HepG2 (cell line): ENCODE results near the gene MAPK12. TPM values are rescaled to one million over a fixed set of nuclear protein-coding genes. Genes with fewer than 3 reads are reported as not detected.

Source experiments
- ATAC-seq: fragments of 200-7000 bp; cut with Tn5 transposase; 3 replicates; pipeline ENCODE4 v1.9.1; 2020; ENCODE audit warnings: mild to moderate bottlenecking, moderate library complexity
- BruUV-seq: library from RNA; stranded (reverse); fragments of 400-500 nt; replicated peaks from 2 replicates; lab custom pipeline; 2021; lab: Mats Ljungman, UMichigan
- CTCF ChIA-PET: fragments of 300-600 bp; formaldehyde crosslinking; extraction: SDS; loops from one replicate; lab custom pipeline; 2021; ENCODE audit warnings: low total read pairs, inconsistent platforms, low intra/inter-chr PET ratio; lab: Yijun Ruan, JAX
- POLR2A ChIA-PET: fragments of 350-600 bp; sonication (Branson Sonifier 250); formaldehyde crosslinking; loops from one replicate; lab custom pipeline; 2020; ENCODE audit warnings: antibody characterized with exemption, inconsistent platforms; lab: Yijun Ruan, JAX
- DNase-seq: peaks from one replicate; pipeline ENCODE4 v3.0.0-alpha.2; 2015; ENCODE audit warnings: low spot score
- FAIRE-seq: peaks from 3 replicates; lab custom pipeline; 2011; peaks lifted over from hg19 to GRCh38; lab: Jason Lieb, UNC
- H2AFZ ChIP-seq: one replicate; pipeline ENCODE4 v1.6.1; 2011; ENCODE audit warnings: low read length, inconsistent platforms
- H3K27ac ChIP-seq: fragments of 300-600 bp; 3 replicates; pipeline ENCODE4 v1.8.0; 2011; ENCODE audit warnings: mixed run types, mild to moderate bottlenecking, mixed read lengths, low read length, inconsistent platforms; ENCODE audit not compliant: insufficient read depth; ENCODE audit errors: extremely low read length
- H3K27me3 ChIP-seq, 2 experiments: fragments of 200-600 bp in 1 of 2; 2 replicates in 1 of 2; 3 replicates in 1 of 2; pipeline versions ENCODE4 v1.6.0 to v1.8.0; 2011; ENCODE audit warnings: low read length in 2 of 2, mild to moderate bottlenecking in 2 of 2, moderate library complexity in 2 of 2, inconsistent platforms in 1 of 2; ENCODE audit not compliant: insufficient read depth in 2 of 2, control insufficient read depth in 1 of 2
- H3K36me3 ChIP-seq, 2 experiments: fragments of 200-600 bp in 1 of 2; replicated peaks in 1 of 2; 2 replicates in 1 of 2; 3 replicates in 1 of 2; pipeline versions ENCODE4 v1.5.1 to v1.8.0; 2011; ENCODE audit warnings: low read length in 2 of 2, inconsistent platforms in 1 of 2; ENCODE audit not compliant: insufficient read depth in 2 of 2, control insufficient read depth in 1 of 2
- H3K4me1 ChIP-seq: 2 replicates; pipeline ENCODE4 v1.5.1; 2012; ENCODE audit warnings: low read length, inconsistent platforms; ENCODE audit not compliant: insufficient read depth
- H3K4me2 ChIP-seq: 2 replicates; pipeline ENCODE4 v1.6.0; 2011; ENCODE audit warnings: low read depth, low read length, inconsistent platforms
- H3K4me3 ChIP-seq, 3 experiments: fragments of 200-600 bp in 1 of 3; sonication (generic), shearing (Covaris generic) in 1 of 3; replicated peaks in 1 of 3; 2 replicates each; pipeline ENCODE4 v1.5.1; 2011 to 2016; ENCODE audit warnings: low read length in 3 of 3, inconsistent platforms in 2 of 3, low read depth in 2 of 3, mild to moderate bottlenecking in 2 of 3, control low read depth in 1 of 3, mixed read lengths in 1 of 3; ENCODE audit not compliant: insufficient read depth in 1 of 3
- H3K79me2 ChIP-seq: one replicate; pipeline ENCODE4 v1.6.1; 2011; ENCODE audit warnings: low read length, inconsistent platforms; ENCODE audit not compliant: insufficient read depth
- H3K9ac ChIP-seq: 2 replicates; pipeline ENCODE4 v1.6.0; 2011; ENCODE audit warnings: mild to moderate bottlenecking, low read depth, low read length, inconsistent platforms; ENCODE audit not compliant: insufficient read depth
- H3K9me3 ChIP-seq: 2 replicates; pipeline ENCODE4 v1.5.1; 2012; ENCODE audit warnings: mild to moderate bottlenecking, low read length
- H4K20me1 ChIP-seq: 2 replicates; pipeline ENCODE4 v1.6.0; 2011; ENCODE audit warnings: inconsistent platforms, mild to moderate bottlenecking, low read length, moderate library complexity; ENCODE audit not compliant: insufficient read depth
- CCDC6 ChIP-seq: sonication (generic); formaldehyde crosslinking; IDR thresholded peaks from 2 replicates; pipeline ENCODE4 v1.8.1; 2022; ENCODE audit warnings: mild to moderate bottlenecking, missing genetic modification reagents, moderate library complexity
- FOXA1 ChIP-seq, 2 experiments: fragments of 450-650 bp in 1 of 2; sonication (generic) in 1 of 2; formaldehyde crosslinking in 1 of 2; IDR thresholded peaks; 2 replicates each; pipeline versions ENCODE4 v1.4.0 to v1.6.1; 2016 to 2020; ENCODE audit warnings: missing genetic modification reagents in 1 of 2
- FOXM1 ChIP-seq: sonication (generic); formaldehyde crosslinking; IDR thresholded peaks from 2 replicates; pipeline ENCODE4 v1.5.0; 2020; ENCODE audit warnings: missing genetic modification reagents
- HDAC6 ChIP-seq: fragments of 200-600 bp; sonication (generic); IDR thresholded peaks from 2 replicates; pipeline ENCODE4 v1.7.0; 2017; ENCODE audit warnings: mild to moderate bottlenecking, antibody characterized with exemption, low read length, low read depth
- HNRNPL ChIP-seq: fragments of 200-400 bp; formaldehyde crosslinking; IDR thresholded peaks from 2 replicates; pipeline ENCODE4 v1.6.1; 2017; ENCODE audit warnings: mild to moderate bottlenecking, low read depth, low read length
- HOXA3 ChIP-seq: sonication (generic); formaldehyde crosslinking; IDR thresholded peaks from 2 replicates; pipeline ENCODE4 v1.5.0; 2020; ENCODE audit warnings: missing genetic modification reagents
- KAT7 ChIP-seq: IDR thresholded peaks from 2 replicates; pipeline ENCODE4 v1.6.1; 2018; ENCODE audit warnings: borderline replicate concordance, missing compliant biosample characterization
- PHF21A ChIP-seq: sonication (generic); formaldehyde crosslinking; IDR thresholded peaks from 2 replicates; pipeline ENCODE4 v1.5.0; 2020; ENCODE audit warnings: mild to moderate bottlenecking, missing genetic modification reagents
- TAF1 ChIP-seq: sonication (generic); formaldehyde crosslinking; IDR thresholded peaks from 2 replicates; pipeline ENCODE4 v1.4.0; 2020; ENCODE audit warnings: missing genetic modification reagents
- ZBTB37 ChIP-seq: sonication (generic); formaldehyde crosslinking; IDR thresholded peaks from 2 replicates; pipeline ENCODE4 v1.4.0; 2020; ENCODE audit warnings: mild to moderate bottlenecking, missing genetic modification reagents
- ZMYM3 ChIP-seq: sonication (generic); formaldehyde crosslinking; IDR thresholded peaks from 2 replicates; pipeline ENCODE4 v1.5.1; 2020; ENCODE audit warnings: mild to moderate bottlenecking, missing genetic modification reagents
- ZNF282 ChIP-seq: fragments of 450-650 bp; IDR thresholded peaks from 2 replicates; pipeline ENCODE4 v1.6.1; 2018; ENCODE audit not compliant: partially characterized antibody
- ZNF362 ChIP-seq: sonication (generic); formaldehyde crosslinking; IDR thresholded peaks from 2 replicates; pipeline ENCODE4 v1.4.0; 2020; ENCODE audit warnings: missing genetic modification reagents, mild to moderate bottlenecking, borderline replicate concordance
- ZNF614 ChIP-seq: IDR thresholded peaks from 2 replicates; pipeline ENCODE4 v1.6.1; 2018; ENCODE audit warnings: missing biosample characterization, missing genetic modification reagents, inconsistent platforms, borderline replicate concordance
- WGBS: methylation state at CpG from one replicate; pipeline ENCODE4 v1.1.6; 2017; ENCODE audit warnings: low lambda C conversion rate; 5-methylcytosine and 5-hydroxymethylcytosine counted together
- in situ Hi-C: cut with HindIII; loops from 2 replicates; pipeline ENCODE4 v1.10.0; 2017; ENCODE audit warnings: low pct_unique_long_range_greater_than_20kb; ENCODE audit not compliant: extremely low pct_ligation_motif_present
- intact Hi-C: fragments of 100-400 bp; cut with micrococcal nuclease; formaldehyde crosslinking; loops from one replicate; pipeline ENCODE4 v1.10.0; 2022; ENCODE audit not compliant: unreplicated experiment
- polyA plus RNA-seq, 8 experiments: library from polyadenylated mRNA; depleted of rRNA in 3 of 8; stranded (reverse) in 7 of 8; unstranded in 1 of 8; fragments of >200 nt; fragmentation: Illumina TruSeq in 4 of 8; extraction: Trizol in 4 of 8; gene quantifications; 2 replicates each; pipeline versions ENCODE4 v1.2.1 to v1.2.3, GENCODE V29; 2011 to 2016; ENCODE audit warnings: low read depth in 4 of 8, missing spikeins in 1 of 8, mixed read lengths in 1 of 8; ENCODE audit not compliant: insufficient read depth in 1 of 8
- total RNA-seq, 5 experiments: library from RNA; depleted of rRNA; stranded (reverse); fragments of >200 nt; fragmentation: Illumina TruSeq; extraction: Trizol; gene quantifications; 2 replicates each; pipeline ENCODE4 v1.2.3, GENCODE V29; 2016; ENCODE audit warnings: low read depth in 1 of 5
- TF ChIP-seq, protein P1 (sequence below): IDR thresholded peaks from 2 replicates; pipeline ENCODE4 v1.6.1; 2016; ENCODE audit warnings: mild to moderate bottlenecking, missing biosample characterization, missing genetic modification reagents
- TF ChIP-seq, protein P2 (sequence below): sonication (generic); formaldehyde crosslinking; IDR thresholded peaks from 2 replicates; pipeline ENCODE4 v1.5.0; 2020; ENCODE audit warnings: missing genetic modification reagents

The MAPK12 gene
- total and polyA plus RNA-seq, 2 of the 13 experiments (the other 11 are each of a cell fraction or from before 2014, with no cell fraction given) = 22.2 to 23.3 TPM

- TF ChIP-seq HDAC6 (no peak), ZNF614 (CRISPR knock-in tag) (no peak), ZNF282 (no peak), ZMYM3 (CRISPR knock-in tag) (no peak)
Observed at GRCh38 chr22:50298937-50299784, 37.7 kb upstream of the MAPK12 start (continued).

DNA sequence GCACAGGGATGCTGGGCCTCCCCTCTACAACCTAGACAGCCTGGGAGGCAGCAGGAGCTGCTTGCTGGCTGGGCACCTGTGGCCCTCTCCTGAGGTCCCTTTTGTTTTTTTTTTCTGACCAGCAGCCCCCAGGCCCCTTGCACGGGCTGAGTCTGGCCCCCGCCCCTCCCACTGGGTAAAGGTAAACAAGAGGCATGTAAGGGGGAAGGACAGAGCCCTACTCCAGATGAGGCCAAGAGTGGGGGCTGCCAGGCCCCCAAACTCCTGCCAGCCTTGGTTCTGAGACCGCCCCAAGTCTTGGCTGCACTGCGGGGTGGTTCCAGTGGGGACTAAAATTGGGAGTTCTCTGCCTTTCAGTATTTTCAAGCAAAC lies 36.8 kb upstream of the MAPK12 start:
- no TSS peak for BruUV-seq
- no peak for FAIRE-seq
- no peak for DNase-seq
- H3K27ac ChIP-seq = peak overlapping the region; percentile 68
- ChIA-PET POLR2A (interaction anchor here (3.2 kb wide), 1 partner anchor 8 kb away, joined by 24 read pairs; the partner anchor contains the start of gene PLXNB2), CTCF (no interaction called here)
- 41% methylated on average over 4 of the region's 4 CpGs for WGBS
- H3K4me2 ChIP-seq = peak overlapping the region; percentile 71
- peaks cover 12% of the 10 kb centered on the region; the same call in 1 of the 2 replicates for H4K20me1 ChIP-seq
- H2AFZ ChIP-seq = no peak overlapping the region
- ATAC-seq = no peak
- peaks cover 67% of the 10 kb centered on the region for H3K79me2 ChIP-seq
- H3K9me3 ChIP-seq = no peaks in the 10 kb centered on the region
- in situ Hi-C loops = no loop called here
- peak overlapping the region; percentile 40; the same call in 1 of the 2 replicates for H3K9ac ChIP-seq
- intact Hi-C loops = loop anchor here (10.0 kb wide), 1 partner anchor 873 kb away; no protein-coding TSS in a partner anchor
- peak overlapping the region in 1 of 3 experiments; percentile 54; a peak in 1 of 6 replicates for H3K4me3 ChIP-seq
- peaks cover 84% of the 10 kb centered on the region for H3K4me1 ChIP-seq
- H3K36me3 ChIP-seq = no peaks in the 10 kb centered on the region
- H3K27me3 ChIP-seq = no peaks in the 10 kb centered on the region
- TF ChIP-seq FOXM1 (CRISPR knock-in tag) (no peak), HOXA3 (CRISPR knock-in tag) (no peak), ZNF362 (peak; percentile 20; the same call in 1 of the 2 replicates), FOXA1 (IDR thresholded peaks at IDR 0.05) (no peak), FOXA1 (CRISPR knock-in tag; IDR thresholded peaks at IDR 0.05) (peak; percentile 54; the same call in 1 of the 2 replicates), PHF21A (0 out of 2 replicates have a peak, but pooled peaks have one; percentile 1), HNRNPL (0 out of 2 replicates have a peak, but pooled peaks have one; percentile 48), KAT7 (CRISPR knock-in tag) (no peak), CCDC6 (CRISPR knock-in tag) (no peak), TAF1 (CRISPR knock-in tag) (0 out of 2 replicates have a peak, but pooled peaks have one; percentile 23), ZBTB37 (CRISPR knock-in tag) (no peak)
- TF ChIP-seq, protein P1, sequence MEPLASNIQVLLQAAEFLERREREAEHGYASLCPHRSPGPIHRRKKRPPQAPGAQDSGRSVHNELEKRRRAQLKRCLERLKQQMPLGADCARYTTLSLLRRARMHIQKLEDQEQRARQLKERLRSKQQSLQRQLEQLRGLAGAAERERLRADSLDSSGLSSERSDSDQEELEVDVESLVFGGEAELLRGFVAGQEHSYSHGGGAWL (CRISPR knock-in tag) = no peak
- TF ChIP-seq, protein P2, sequence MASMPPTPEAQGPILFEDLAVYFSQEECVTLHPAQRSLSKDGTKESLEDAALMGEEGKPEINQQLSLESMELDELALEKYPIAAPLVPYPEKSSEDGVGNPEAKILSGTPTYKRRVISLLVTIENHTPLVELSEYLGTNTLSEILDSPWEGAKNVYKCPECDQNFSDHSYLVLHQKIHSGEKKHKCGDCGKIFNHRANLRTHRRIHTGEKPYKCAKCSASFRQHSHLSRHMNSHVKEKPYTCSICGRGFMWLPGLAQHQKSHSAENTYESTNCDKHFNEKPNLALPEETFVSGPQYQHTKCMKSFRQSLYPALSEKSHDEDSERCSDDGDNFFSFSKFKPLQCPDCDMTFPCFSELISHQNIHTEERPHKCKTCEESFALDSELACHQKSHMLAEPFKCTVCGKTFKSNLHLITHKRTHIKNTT (CRISPR knock-in tag) = no peak
